ENCODE results near the gene LY6G5B. TPM values are rescaled to one million over a fixed set of nuclear protein-coding genes. Genes with fewer than 3 reads are reported as not detected.

LY6G5B gene
- total RNA-seq, 1 experiment from 2014 or later, result 5.3 TPM

GRCh38 chr6:31654574-31655348, 15.0 kb upstream of the LY6G5B start:
- intact Hi-C loops (cut with micrococcal nuclease), result no loop called here
- Histone ChIP-seq H3K36me3 (ENCODE audit: low read depth, low read length) (peaks cover 8% of the 10 kb centered on the region; the same call in 1 of the 2 replicates), H2AFZ (ENCODE audit: low read length) (no peak overlapping the region), H3K27ac (ENCODE audit: low read length) (no peak overlapping the region), H3K4me2 (ENCODE audit: low read length) (no peak overlapping the region), H3K4me3 (ENCODE audit: low read length) (no peak overlapping the region), H3K9me3 (ENCODE audit: low read length) (no peaks in the 10 kb centered on the region), H3K79me2 (ENCODE audit: low read length) (peaks cover 53% of the 10 kb centered on the region), H3F3A (ENCODE audit: low read length, unreplicated experiment) (no peaks in the 10 kb centered on the region), H3K27me3 (ENCODE audit: low read length) (no peaks in the 10 kb centered on the region), H3K9ac (ENCODE audit: low read length) (no peak overlapping the region), H3K9me2 (replicated peaks; ENCODE audit: low read length) (no peaks in the 10 kb centered on the region), H3K4me1 (ENCODE audit: insufficient read depth, low read length) (peaks cover 41% of the 10 kb centered on the region), H4K20me1 (ENCODE audit: low read length) (peaks cover 4% of the 10 kb centered on the region; the same call in 1 of the 2 replicates)
- no TSS peak for BruUV-seq (replicated peaks)
- ATAC-seq, result no peak
- ChIA-PET CTCF (no interaction called here), POLR2A (ENCODE audit: unreplicated experiment) (no interaction called here)
- no peak for TF ChIP-seq EZH2phosphoT487 (IDR thresholded peaks at IDR 0.05; ENCODE audit: borderline replicate concordance, low read length)
- no peak for TF ChIP-seq CTCF (conservative IDR thresholded peaks at IDR 0.05; ENCODE audit: low read depth, low read length)
- no peak for TF ChIP-seq EZH2 (IDR thresholded peaks at IDR 0.05; ENCODE audit: low read length, unreplicated experiment)
- no peak for DNase-seq

- no peak within 1 kb of the TSS for H3K9ac ChIP-seq (ENCODE audit: low read length)
- POLR2A ChIA-PET (ENCODE audit: unreplicated experiment), result no interaction called here
- CTCF ChIA-PET, result no interaction called here
- BruUV-seq (replicated peaks), result no TSS peak
- H3K4me3 ChIP-seq (ENCODE audit: low read length), result no peak within 1 kb of the TSS
- H3K9me3 ChIP-seq (ENCODE audit: low read length), result no peaks in the 10 kb centered on the region
- peaks cover 44% of the 10 kb centered on the region for H3K4me1 ChIP-seq (ENCODE audit: insufficient read depth, low read length)
- H3K27me3 ChIP-seq (ENCODE audit: low read length), result no peaks in the 10 kb centered on the region
- H3K9me2 ChIP-seq (replicated peaks; ENCODE audit: low read length), result no peaks in the 10 kb centered on the region
- DNase-seq, result no peak
- no peak within 1 kb of the TSS for H2AFZ ChIP-seq (ENCODE audit: low read length)
- TF ChIP-seq EZH2phosphoT487 (IDR thresholded peaks at IDR 0.05; ENCODE audit: borderline replicate concordance, low read length) (no peak), EZH2 (IDR thresholded peaks at IDR 0.05; ENCODE audit: low read length, unreplicated experiment) (no peak), CTCF (conservative IDR thresholded peaks at IDR 0.05; ENCODE audit: low read depth, low read length) (no peak)
- H3K4me2 ChIP-seq (ENCODE audit: low read length), result no peak within 1 kb of the TSS
- H3F3A ChIP-seq (ENCODE audit: low read length, unreplicated experiment), result no peaks in the 10 kb centered on the region
- peaks cover 4% of the 10 kb centered on the region; the same call in 1 of the 2 replicates for H4K20me1 ChIP-seq (ENCODE audit: low read length)
- intact Hi-C loops (cut with micrococcal nuclease), result no loop called here
- peaks cover 53% of the 10 kb centered on the region for H3K79me2 ChIP-seq (ENCODE audit: low read length)
- H3K27ac ChIP-seq (ENCODE audit: low read length), result no peak within 1 kb of the TSS
- 0 out of 2 replicates have a peak, but pooled peaks cover 5% of the 10 kb centered on the region for H3K36me3 ChIP-seq (ENCODE audit: low read depth, low read length)
- no peak for ATAC-seq
Observed at GRCh38 chr6:31655349-31656237, 14.2 kb upstream of the LY6G5B start, which contains the start of gene APOM. Gene APOM, plus strand, starts transcription at chr6:31655894. Its CDS starts 73 bp downstream, at chr6:31655967.

All from PC-3 (cell line).